ENCODE measurements around the gene TANGO6. TPM values are rescaled to one million over a fixed set of nuclear protein-coding genes. Genes with fewer than 3 reads are reported as not detected.

The TANGO6 gene
- total and polyA plus RNA-seq, 10 of the 15 experiments (the other 5 are each of a cell fraction or from before 2014, with no cell fraction given), result 1.1 to 20.6 (median 11.0) TPM

- TF ChIP-seq E2F8 (IDR thresholded peaks at IDR 0.05; ENCODE audit: low read depth, partially characterized antibody), result no peak
- TF ChIP-seq NR2F1 (conservative IDR thresholded peaks at IDR 0.05), result no peak
Measured at GRCh38 chr16:68800257-68800875, 43.0 kb upstream of the TANGO6 start (continued).

- DNase-seq (ENCODE audit: low read depth, low spot score) (no peak), ATAC-seq (no peak), FAIRE-seq (no peak)
- intact Hi-C loops (cut with micrococcal nuclease; ENCODE audit: unreplicated experiment), result no loop called here
- ChIA-PET SMC1A (ENCODE audit: uncharacterized antibody, unreplicated experiment) (interaction anchor here (0.7 to 5.6 kb wide), 4 partner anchors 40 to 275 kb away, joined by 3 to 24 read pairs (median 10); no protein-coding TSS in a partner anchor), POLR2A (no interaction called here), CTCF (interaction anchor here (0.8 to 3.7 kb wide), 4 partner anchors 99 to 281 kb away, joined by 4 to 15 read pairs (median 4); no protein-coding TSS in a partner anchor), RAD21 (ENCODE audit: unreplicated experiment) (interaction anchor here (1.3 to 2.4 kb wide), 3 partner anchors 99 to 273 kb away, joined by 5 to 7 read pairs (median 6); no protein-coding TSS in a partner anchor)
- Histone ChIP-seq H4K20me1 (ENCODE audit: control insufficient read depth, insufficient read depth) (no peaks in the 10 kb centered on the region), H3K9me3 (replicated peaks; ENCODE audit: control insufficient read depth, insufficient read depth, low read length) (no peaks in the 10 kb centered on the region; the same call in 2 of the 3 replicates), H3K36me3 (ENCODE audit: control insufficient read depth in 2 of 2, insufficient read depth in 2 of 2, low read length in 1 of 2) (no peaks in the 10 kb centered on the region), H3K27me3 (replicated peaks in 1 of 2; ENCODE audit: control insufficient read depth in 2 of 2, insufficient read depth in 2 of 2, low read length in 1 of 2) (no peaks in the 10 kb centered on the region), H3K4me1 (ENCODE audit: control insufficient read depth, insufficient read depth, low read length) (no peaks in the 10 kb centered on the region), H3K79me2 (ENCODE audit: control insufficient read depth, insufficient read depth, low read length) (no peaks in the 10 kb centered on the region), H3K27ac (ENCODE audit: control insufficient read depth, insufficient read depth) (no peak overlapping the region), H3K9ac (ENCODE audit: control insufficient read depth, insufficient read depth, low read length) (no peak overlapping the region), H3K4me2 (ENCODE audit: control insufficient read depth, insufficient read depth) (no peak overlapping the region), H3K4me3 (no peak overlapping the region), H2AFZ (ENCODE audit: control insufficient read depth, low read depth, low read length) (no peak overlapping the region)
- in situ Hi-C loops (cut with MboI), result loop anchor here (5.0 to 25.0 kb wide), 2 partner anchors 95 to 265 kb away; partner anchors contain the start of gene ZFP90
- BruUV-seq (replicated peaks), result no TSS peak
- WGBS (ENCODE audit: insufficient coverage, insufficient replicate concordance, low lambda C conversion rate, missing lambda C conversion rate), result 70% methylated on average over 6 of the region's 7 CpGs
- TF ChIP-seq NKRF (conservative IDR thresholded peaks at IDR 0.05) (no peak), NR2C1 (IDR thresholded peaks at IDR 0.05) (no peak), SP1 (IDR thresholded peaks at IDR 0.05; ENCODE audit: low read depth, low read length) (no peak), CBX5 (IDR thresholded peaks at IDR 0.05; ENCODE audit: low read depth) (no peak), EGR1 (IDR thresholded peaks at IDR 0.05; ENCODE audit: borderline replicate concordance in 1 of 2, low read depth in 2 of 2, low read length in 2 of 2) (no peak), HSF1 (IDR thresholded peaks at IDR 0.05; ENCODE audit: low read depth, low read length) (no peak), MEF2B (IDR thresholded peaks at IDR 0.05; ENCODE audit: partially characterized antibody, poor library complexity, severe bottlenecking) (no peak), YY1 (IDR thresholded peaks at IDR 0.05; ENCODE audit: low read depth, low read length) (no peak), MAX (IDR thresholded peaks at IDR 0.05; ENCODE audit: low read depth, low read length) (no peak), SMAD5 (IDR thresholded peaks at IDR 0.05; ENCODE audit: low read depth) (no peak)
Measured at GRCh38 chr16:68802190-68802589, 41.1 kb upstream of the TANGO6 start.
